H1 (cell line): ENCODE measurements around the gene SLC12A5. TPM values are rescaled to one million over a fixed set of nuclear protein-coding genes. Genes with fewer than 3 reads are reported as not detected.

Experiments
- SUZ12 ChIP-seq: fragments of 200-600 bp; sonication (generic); IDR thresholded peaks from 2 replicates; pipeline ENCODE4 v1.6.1; 2012; ENCODE audit warnings: mild to moderate bottlenecking, inconsistent platforms, low read length, moderate library complexity, mixed read lengths
- polyA plus RNA-seq, 7 experiments: library from polyadenylated mRNA; depleted of rRNA in 3 of 7; stranded (reverse) in 5 of 7; unstranded in 2 of 7; fragments of >200 nt in 5 of 7; fragments of 200-250 nt in 2 of 7; gene quantifications; 1 replicate in 5 of 7; 2 replicates in 1 of 7; 4 replicates in 1 of 7; pipeline versions ENCODE4 v1.2.1 to v1.2.3, GENCODE V29; 2011 to 2013; ENCODE audit warnings: missing spikeins in 2 of 7, mixed read lengths in 2 of 7
- total RNA-seq: library from RNA; stranded (reverse); fragmentation: NEBNext Ultra II Directional; extraction: Animal tissue kit (Norgen Biotek cat#: 25700); gene quantifications from 2 replicates; pipeline ENCODE4 v1.2.1, GENCODE V29; 2021
- TF ChIP-seq, protein P1 (sequence below): fragments of 300-600 bp; sonication (generic); IDR thresholded peaks from 2 replicates; pipeline ENCODE4 v1.7.1; 2012; ENCODE audit warnings: low read length, moderate library complexity, mild to moderate bottlenecking, inconsistent platforms; ENCODE audit not compliant: insufficient replicate concordance

The SLC12A5 gene
- total and polyA plus RNA-seq, 2 of the 8 experiments (the other 6 are each of a cell fraction or from before 2014, with no cell fraction given), result 1.9 to 7.3 TPM

- TF ChIP-seq, protein P1, sequence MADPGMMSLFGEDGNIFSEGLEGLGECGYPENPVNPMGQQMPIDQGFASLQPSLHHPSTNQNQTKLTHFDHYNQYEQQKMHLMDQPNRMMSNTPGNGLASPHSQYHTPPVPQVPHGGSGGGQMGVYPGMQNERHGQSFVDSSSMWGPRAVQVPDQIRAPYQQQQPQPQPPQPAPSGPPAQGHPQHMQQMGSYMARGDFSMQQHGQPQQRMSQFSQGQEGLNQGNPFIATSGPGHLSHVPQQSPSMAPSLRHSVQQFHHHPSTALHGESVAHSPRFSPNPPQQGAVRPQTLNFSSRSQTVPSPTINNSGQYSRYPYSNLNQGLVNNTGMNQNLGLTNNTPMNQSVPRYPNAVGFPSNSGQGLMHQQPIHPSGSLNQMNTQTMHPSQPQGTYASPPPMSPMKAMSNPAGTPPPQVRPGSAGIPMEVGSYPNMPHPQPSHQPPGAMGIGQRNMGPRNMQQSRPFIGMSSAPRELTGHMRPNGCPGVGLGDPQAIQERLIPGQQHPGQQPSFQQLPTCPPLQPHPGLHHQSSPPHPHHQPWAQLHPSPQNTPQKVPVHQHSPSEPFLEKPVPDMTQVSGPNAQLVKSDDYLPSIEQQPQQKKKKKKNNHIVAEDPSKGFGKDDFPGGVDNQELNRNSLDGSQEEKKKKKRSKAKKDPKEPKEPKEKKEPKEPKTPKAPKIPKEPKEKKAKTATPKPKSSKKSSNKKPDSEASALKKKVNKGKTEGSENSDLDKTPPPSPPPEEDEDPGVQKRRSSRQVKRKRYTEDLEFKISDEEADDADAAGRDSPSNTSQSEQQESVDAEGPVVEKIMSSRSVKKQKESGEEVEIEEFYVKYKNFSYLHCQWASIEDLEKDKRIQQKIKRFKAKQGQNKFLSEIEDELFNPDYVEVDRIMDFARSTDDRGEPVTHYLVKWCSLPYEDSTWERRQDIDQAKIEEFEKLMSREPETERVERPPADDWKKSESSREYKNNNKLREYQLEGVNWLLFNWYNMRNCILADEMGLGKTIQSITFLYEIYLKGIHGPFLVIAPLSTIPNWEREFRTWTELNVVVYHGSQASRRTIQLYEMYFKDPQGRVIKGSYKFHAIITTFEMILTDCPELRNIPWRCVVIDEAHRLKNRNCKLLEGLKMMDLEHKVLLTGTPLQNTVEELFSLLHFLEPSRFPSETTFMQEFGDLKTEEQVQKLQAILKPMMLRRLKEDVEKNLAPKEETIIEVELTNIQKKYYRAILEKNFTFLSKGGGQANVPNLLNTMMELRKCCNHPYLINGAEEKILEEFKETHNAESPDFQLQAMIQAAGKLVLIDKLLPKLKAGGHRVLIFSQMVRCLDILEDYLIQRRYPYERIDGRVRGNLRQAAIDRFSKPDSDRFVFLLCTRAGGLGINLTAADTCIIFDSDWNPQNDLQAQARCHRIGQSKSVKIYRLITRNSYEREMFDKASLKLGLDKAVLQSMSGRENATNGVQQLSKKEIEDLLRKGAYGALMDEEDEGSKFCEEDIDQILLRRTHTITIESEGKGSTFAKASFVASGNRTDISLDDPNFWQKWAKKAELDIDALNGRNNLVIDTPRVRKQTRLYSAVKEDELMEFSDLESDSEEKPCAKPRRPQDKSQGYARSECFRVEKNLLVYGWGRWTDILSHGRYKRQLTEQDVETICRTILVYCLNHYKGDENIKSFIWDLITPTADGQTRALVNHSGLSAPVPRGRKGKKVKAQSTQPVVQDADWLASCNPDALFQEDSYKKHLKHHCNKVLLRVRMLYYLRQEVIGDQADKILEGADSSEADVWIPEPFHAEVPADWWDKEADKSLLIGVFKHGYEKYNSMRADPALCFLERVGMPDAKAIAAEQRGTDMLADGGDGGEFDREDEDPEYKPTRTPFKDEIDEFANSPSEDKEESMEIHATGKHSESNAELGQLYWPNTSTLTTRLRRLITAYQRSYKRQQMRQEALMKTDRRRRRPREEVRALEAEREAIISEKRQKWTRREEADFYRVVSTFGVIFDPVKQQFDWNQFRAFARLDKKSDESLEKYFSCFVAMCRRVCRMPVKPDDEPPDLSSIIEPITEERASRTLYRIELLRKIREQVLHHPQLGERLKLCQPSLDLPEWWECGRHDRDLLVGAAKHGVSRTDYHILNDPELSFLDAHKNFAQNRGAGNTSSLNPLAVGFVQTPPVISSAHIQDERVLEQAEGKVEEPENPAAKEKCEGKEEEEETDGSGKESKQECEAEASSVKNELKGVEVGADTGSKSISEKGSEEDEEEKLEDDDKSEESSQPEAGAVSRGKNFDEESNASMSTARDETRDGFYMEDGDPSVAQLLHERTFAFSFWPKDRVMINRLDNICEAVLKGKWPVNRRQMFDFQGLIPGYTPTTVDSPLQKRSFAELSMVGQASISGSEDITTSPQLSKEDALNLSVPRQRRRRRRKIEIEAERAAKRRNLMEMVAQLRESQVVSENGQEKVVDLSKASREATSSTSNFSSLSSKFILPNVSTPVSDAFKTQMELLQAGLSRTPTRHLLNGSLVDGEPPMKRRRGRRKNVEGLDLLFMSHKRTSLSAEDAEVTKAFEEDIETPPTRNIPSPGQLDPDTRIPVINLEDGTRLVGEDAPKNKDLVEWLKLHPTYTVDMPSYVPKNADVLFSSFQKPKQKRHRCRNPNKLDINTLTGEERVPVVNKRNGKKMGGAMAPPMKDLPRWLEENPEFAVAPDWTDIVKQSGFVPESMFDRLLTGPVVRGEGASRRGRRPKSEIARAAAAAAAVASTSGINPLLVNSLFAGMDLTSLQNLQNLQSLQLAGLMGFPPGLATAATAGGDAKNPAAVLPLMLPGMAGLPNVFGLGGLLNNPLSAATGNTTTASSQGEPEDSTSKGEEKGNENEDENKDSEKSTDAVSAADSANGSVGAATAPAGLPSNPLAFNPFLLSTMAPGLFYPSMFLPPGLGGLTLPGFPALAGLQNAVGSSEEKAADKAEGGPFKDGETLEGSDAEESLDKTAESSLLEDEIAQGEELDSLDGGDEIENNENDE, result no peak
- no peak for TF ChIP-seq SUZ12
Measured at GRCh38 chr20:46023148-46023484, 5.9 kb upstream of the SLC12A5 start (continued).
